Measurements from ENCODE around the gene PTPRCAP. TPM values are rescaled to one million over a fixed set of nuclear protein-coding genes. Genes with fewer than 3 reads are reported as not detected.

Gene PTPRCAP
- total and polyA plus RNA-seq, 2 donors (not counting 1 experiment from before 2014, with no cell fraction given) = 266 to 565 TPM

GRCh38 chr11:67400251-67400941, 37.1 kb downstream of the PTPRCAP start:
- Histone ChIP-seq H3K36me3 (replicated peaks in 1 of 2; ENCODE audit: control extremely low read depth in 1 of 2, control insufficient read depth in 1 of 2, extremely low read depth in 1 of 2, insufficient read depth in 2 of 2, low read length in 1 of 2) (peaks cover 2 to 55% of the 10 kb centered on the region in 2 experiments), H4K20me1 (ENCODE audit: control insufficient read depth, insufficient read depth, low read length, poor library complexity, severe bottlenecking) (peaks cover 75% of the 10 kb centered on the region), H3K27me3 (replicated peaks in 1 of 4; ENCODE audit: control extremely low read depth in 1 of 4, control insufficient read depth in 3 of 4, insufficient read depth in 4 of 4, low read length in 3 of 4) (no peaks in the 10 kb centered on the region), H2AFZ (ENCODE audit: insufficient read depth, low read depth, low read length, poor library complexity, severe bottlenecking) (no peak overlapping the region), H3K9me3 (ENCODE audit: control extremely low read depth in 1 of 3, control insufficient read depth in 2 of 3, insufficient read depth in 1 of 3, low read length in 2 of 3) (peaks cover 0 to 2% (median 0%) of the 10 kb centered on the region in 3 donors), H3K79me2 (ENCODE audit: control insufficient read depth, insufficient read depth, low read length) (peaks cover 74% of the 10 kb centered on the region), H3K27ac (ENCODE audit: low read length in 2 of 2) (peak overlapping the region; percentile 52 to 75), H3K4me2 (replicated peaks; ENCODE audit: low read depth, low read length, poor library complexity, severe bottlenecking) (peak overlapping the region; percentile 97), H3K9ac (ENCODE audit: low read length) (peak overlapping the region; percentile 89), H3K4me1 (ENCODE audit: control insufficient read depth in 2 of 2, insufficient read depth in 2 of 2, low read length in 2 of 2) (peaks cover 44 to 68% of the 10 kb centered on the region in 2 donors), H3K4me3 (ENCODE audit: control extremely low read depth in 1 of 5, extremely low read depth in 1 of 5, insufficient read depth in 1 of 5, low read depth in 2 of 5, low read length in 4 of 5) (peak overlapping the region; percentile 65 to 92 (median 85))
- Mint-ChIP-seq H3K27me3 (no peaks in the 10 kb centered on the region), H3K4me3 (peak overlapping the region; percentile 87), H3K9me3 (ENCODE audit: insufficient read depth) (no peaks in the 10 kb centered on the region), H3K27ac (peak overlapping the region; percentile 81), H3K4me1 (peaks cover 60% of the 10 kb centered on the region)
- no peak for TF ChIP-seq EZH2 (IDR thresholded peaks at IDR 0.05; ENCODE audit: borderline replicate concordance, insufficient read depth, low read depth, low read length, poor library complexity, severe bottlenecking)
- TF ChIP-seq CTCF (IDR thresholded peaks at IDR 0.05) = no peak
- POLR2A ChIA-PET = interaction anchor here (0.6 to 6.8 kb wide), 20 partner anchors 9 to 230 kb away, joined by 3 to 195 read pairs (median 11); partner anchors contain the start of genes AIP, CARNS1, CDK2AP2 and CLCF1
- intact Hi-C loops (cut with micrococcal nuclease) = loop anchor here (10.0 kb wide), 1 partner anchor 184 kb away; the partner anchor contains the start of gene GSTP1
- CTCF ChIA-PET = interaction anchor here (0.8 to 5.7 kb wide), 21 partner anchors 9 to 162 kb away, joined by 3 to 121 read pairs (median 12); partner anchors contain the start of genes AIP, CDK2AP2, PITPNM1 and POLD4
- DNase-seq (no peak), ATAC-seq (ENCODE audit: low read depth) (no peak)
- 58% methylated on average over 22 of the region's 23 CpGs for WGBS (ENCODE audit: insufficient coverage)
